Astrocyte (in vitro differentiated cells and primary cell): ENCODE measurements around the gene CD5L. TPM values are rescaled to one million over a fixed set of nuclear protein-coding genes. Genes with fewer than 3 reads are reported as not detected.

Experiments used
- DNase-seq: peaks from one replicate; pipeline ENCODE4 v3.0.0-alpha.2; 2010; ENCODE audit warnings: low read depth
- FAIRE-seq: peaks from 2 replicates; lab custom pipeline; 2011; peaks lifted over from hg19 to GRCh38; lab: Jason Lieb, UNC
- H2AFZ ChIP-seq: 2 replicates; pipeline ENCODE4 v1.6.0; 2012; ENCODE audit warnings: low read depth, low read length, inconsistent platforms
- H3K27ac ChIP-seq: 2 replicates; pipeline ENCODE4 v1.5.1; 2011; ENCODE audit warnings: low read depth, low read length, inconsistent platforms
- H3K27me3 ChIP-seq: 2 replicates; pipeline ENCODE4 v1.6.0; 2011; ENCODE audit warnings: low read length, inconsistent platforms; ENCODE audit not compliant: insufficient read depth
- H3K36me3 ChIP-seq: 2 replicates; pipeline ENCODE4 v1.5.1; 2011; ENCODE audit warnings: low read length, inconsistent platforms; ENCODE audit not compliant: insufficient read depth
- H3K4me1 ChIP-seq: 2 replicates; pipeline ENCODE4 v1.5.1; 2011; ENCODE audit warnings: low read length, inconsistent platforms; ENCODE audit not compliant: insufficient read depth
- H3K4me2 ChIP-seq: 2 replicates; pipeline ENCODE4 v1.6.0; 2012; ENCODE audit warnings: low read length, inconsistent platforms
- H3K4me3 ChIP-seq: 2 replicates; pipeline ENCODE4 v1.5.1; 2011; ENCODE audit warnings: low read depth, mild to moderate bottlenecking, low read length, inconsistent platforms; ENCODE audit not compliant: insufficient read depth
- H3K79me2 ChIP-seq: 2 replicates; pipeline ENCODE4 v1.6.0; 2012; ENCODE audit warnings: mild to moderate bottlenecking, low read length, inconsistent platforms; ENCODE audit not compliant: insufficient read depth
- H3K9ac ChIP-seq: 2 replicates; pipeline ENCODE4 v1.6.0; 2012; ENCODE audit warnings: mild to moderate bottlenecking, low read length, inconsistent platforms
- H3K9me3 ChIP-seq: 2 replicates; pipeline ENCODE4 v1.5.1; 2012; ENCODE audit warnings: low read depth, mild to moderate bottlenecking, low read length, inconsistent platforms; ENCODE audit not compliant: insufficient read depth
- H4K20me1 ChIP-seq: 2 replicates; pipeline ENCODE4 v1.6.0; 2012; ENCODE audit warnings: low read length, inconsistent platforms; ENCODE audit not compliant: insufficient read depth
- H3K27ac Mint-ChIP-seq: one replicate; pipeline ENCODE4 v1.8.0; 2021; ENCODE audit warnings: mild to moderate bottlenecking, mixed read lengths; ENCODE audit not compliant: unreplicated experiment
- H3K27me3 Mint-ChIP-seq: one replicate; pipeline ENCODE4 v1.8.0; 2021; ENCODE audit warnings: low read depth, mixed read lengths; ENCODE audit not compliant: unreplicated experiment
- H3K36me3 Mint-ChIP-seq: one replicate; pipeline ENCODE4 v1.8.0; 2021; ENCODE audit warnings: low read depth, mixed read lengths; ENCODE audit not compliant: unreplicated experiment
- H3K4me1 Mint-ChIP-seq: one replicate; pipeline ENCODE4 v1.8.0; 2021; ENCODE audit warnings: low read depth, mixed read lengths; ENCODE audit not compliant: unreplicated experiment
- H3K4me3 Mint-ChIP-seq: one replicate; pipeline ENCODE4 v1.8.0; 2021; ENCODE audit warnings: mild to moderate bottlenecking, moderate library complexity, mixed read lengths; ENCODE audit not compliant: unreplicated experiment
- H3K9me3 Mint-ChIP-seq: one replicate; pipeline ENCODE4 v1.8.0; 2021; ENCODE audit warnings: mild to moderate bottlenecking, mixed read lengths; ENCODE audit not compliant: unreplicated experiment
- EZH2 ChIP-seq: IDR thresholded peaks from 2 replicates; pipeline ENCODE4 v1.6.1; 2012; ENCODE audit warnings: mild to moderate bottlenecking, low read length, inconsistent platforms; ENCODE audit not compliant: insufficient read depth
- total RNA-seq: library from RNA; stranded (reverse); gene quantifications from 2 replicates; pipeline ENCODE4 v1.2.1, GENCODE V29; 2021
- TF ChIP-seq, protein P1 (sequence below): IDR thresholded peaks from 2 replicates; pipeline ENCODE4 v1.5.1; 2011; ENCODE audit warnings: low read depth, mild to moderate bottlenecking, inconsistent platforms, low read length, moderate library complexity; ENCODE audit not compliant: insufficient read depth

The CD5L gene
- total RNA-seq, 1 donor from 2014 or later: not detected

DNA sequence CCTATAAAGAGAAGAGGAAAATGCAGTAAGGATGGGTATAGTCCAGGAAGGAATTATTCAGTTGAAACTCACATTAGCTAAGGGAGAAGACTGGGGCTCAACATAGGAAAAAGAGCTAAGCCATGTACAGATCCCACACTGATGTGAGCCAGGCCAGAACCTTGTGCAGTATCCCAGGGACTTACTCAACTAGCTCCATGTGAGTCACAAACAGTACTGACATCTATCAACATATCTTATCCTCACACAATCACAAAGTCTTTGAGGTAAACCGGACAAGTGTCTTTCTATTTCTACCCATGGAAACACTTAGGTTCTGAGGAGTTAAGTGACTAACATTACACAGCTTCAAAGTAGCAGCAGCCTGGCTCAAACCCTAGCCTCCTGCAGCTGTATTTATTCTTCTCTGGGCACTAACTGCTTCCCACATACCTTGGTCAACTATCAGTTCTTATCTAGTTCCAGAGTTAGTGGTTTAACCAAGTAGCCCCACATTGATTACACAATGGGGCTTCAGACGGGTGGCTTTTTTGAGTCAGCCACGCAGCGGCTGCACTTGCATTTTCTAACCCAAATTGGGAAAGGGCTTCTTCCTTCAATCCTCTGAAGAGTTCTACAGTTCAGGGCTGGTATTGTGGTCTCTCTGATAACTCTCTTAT, 9.5 kb downstream of the CD5L start:
- H3K36me3 Mint-ChIP-seq: no peaks in the 10 kb centered on the region
- H3K27ac ChIP-seq: no peak overlapping the region
- no peaks in the 10 kb centered on the region for H3K4me1 ChIP-seq
- no peak for DNase-seq
- peaks cover 23% of the 10 kb centered on the region for H3K4me1 Mint-ChIP-seq
- no peaks in the 10 kb centered on the region for H3K79me2 ChIP-seq
- H3K9me3 ChIP-seq: no peaks in the 10 kb centered on the region
- no peaks in the 10 kb centered on the region for H3K36me3 ChIP-seq
- FAIRE-seq: no peak
- peaks cover 8% of the 10 kb centered on the region for H3K27me3 Mint-ChIP-seq
- H2AFZ ChIP-seq: no peak overlapping the region
- H4K20me1 ChIP-seq: no peaks in the 10 kb centered on the region
- TF ChIP-seq EZH2: no peak
- TF ChIP-seq, protein P1, sequence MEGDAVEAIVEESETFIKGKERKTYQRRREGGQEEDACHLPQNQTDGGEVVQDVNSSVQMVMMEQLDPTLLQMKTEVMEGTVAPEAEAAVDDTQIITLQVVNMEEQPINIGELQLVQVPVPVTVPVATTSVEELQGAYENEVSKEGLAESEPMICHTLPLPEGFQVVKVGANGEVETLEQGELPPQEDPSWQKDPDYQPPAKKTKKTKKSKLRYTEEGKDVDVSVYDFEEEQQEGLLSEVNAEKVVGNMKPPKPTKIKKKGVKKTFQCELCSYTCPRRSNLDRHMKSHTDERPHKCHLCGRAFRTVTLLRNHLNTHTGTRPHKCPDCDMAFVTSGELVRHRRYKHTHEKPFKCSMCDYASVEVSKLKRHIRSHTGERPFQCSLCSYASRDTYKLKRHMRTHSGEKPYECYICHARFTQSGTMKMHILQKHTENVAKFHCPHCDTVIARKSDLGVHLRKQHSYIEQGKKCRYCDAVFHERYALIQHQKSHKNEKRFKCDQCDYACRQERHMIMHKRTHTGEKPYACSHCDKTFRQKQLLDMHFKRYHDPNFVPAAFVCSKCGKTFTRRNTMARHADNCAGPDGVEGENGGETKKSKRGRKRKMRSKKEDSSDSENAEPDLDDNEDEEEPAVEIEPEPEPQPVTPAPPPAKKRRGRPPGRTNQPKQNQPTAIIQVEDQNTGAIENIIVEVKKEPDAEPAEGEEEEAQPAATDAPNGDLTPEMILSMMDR: no peak
- peak overlapping the region; percentile 60 for H3K27ac Mint-ChIP-seq
- no peaks in the 10 kb centered on the region for H3K9me3 Mint-ChIP-seq
- no peak overlapping the region for H3K4me2 ChIP-seq
- no peak overlapping the region for H3K4me3 ChIP-seq
- no peak overlapping the region for H3K9ac ChIP-seq
- H3K4me3 Mint-ChIP-seq: no peak overlapping the region
- no peaks in the 10 kb centered on the region for H3K27me3 ChIP-seq

DNA sequence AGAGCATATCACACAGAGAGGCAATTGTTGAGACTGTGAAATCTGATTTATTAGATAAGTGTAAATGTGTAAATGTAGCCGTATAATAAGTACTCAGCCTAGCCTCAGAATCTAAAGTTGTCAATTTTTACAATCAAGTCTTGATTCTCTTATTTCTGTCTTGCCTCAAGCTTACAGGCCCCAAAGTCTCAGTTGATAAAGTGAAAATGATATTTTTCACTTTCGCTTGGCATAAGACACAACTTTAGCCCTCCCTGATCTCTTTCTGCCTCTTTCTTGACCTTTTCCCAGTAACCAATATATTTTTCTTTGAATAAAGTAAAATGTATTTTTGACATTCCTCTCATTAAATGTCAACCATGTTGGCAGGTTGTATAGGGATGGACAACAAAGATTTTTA, 10.7 kb downstream of the CD5L start:
- Histone ChIP-seq H2AFZ (no peak overlapping the region), H3K4me1 (no peaks in the 10 kb centered on the region), H3K79me2 (no peaks in the 10 kb centered on the region), H3K27ac (no peak overlapping the region), H3K9ac (no peak overlapping the region), H3K27me3 (no peaks in the 10 kb centered on the region), H3K4me2 (no peak overlapping the region), H4K20me1 (no peaks in the 10 kb centered on the region), H3K36me3 (no peaks in the 10 kb centered on the region), H3K4me3 (no peak overlapping the region), H3K9me3 (no peaks in the 10 kb centered on the region)
- Mint-ChIP-seq H3K27me3 (peaks cover 4% of the 10 kb centered on the region), H3K36me3 (no peaks in the 10 kb centered on the region), H3K27ac (no peak overlapping the region), H3K9me3 (no peaks in the 10 kb centered on the region), H3K4me1 (peaks cover 23% of the 10 kb centered on the region), H3K4me3 (no peak overlapping the region)
- no peak for FAIRE-seq
- DNase-seq: no peak
- TF ChIP-seq, protein P1: no peak
- TF ChIP-seq EZH2: no peak

GRCh38 chr1:157829711-157830110, 11.9 kb downstream of the CD5L start:
- H2AFZ ChIP-seq: no peak overlapping the region
- no peak for TF ChIP-seq EZH2
- TF ChIP-seq, protein P1: no peak
- DNase-seq (no peak), FAIRE-seq (no peak)
- Mint-ChIP-seq H3K27me3 (peaks cover 2% of the 10 kb centered on the region), H3K9me3 (no peaks in the 10 kb centered on the region), H3K36me3 (no peaks in the 10 kb centered on the region), H3K27ac (no peak overlapping the region), H3K4me1 (peaks cover 23% of the 10 kb centered on the region), H3K4me3 (no peak overlapping the region)
- H4K20me1 ChIP-seq: no peaks in the 10 kb centered on the region
- H3K79me2 ChIP-seq: no peaks in the 10 kb centered on the region
- no peak overlapping the region for H3K9ac ChIP-seq
- no peaks in the 10 kb centered on the region for H3K27me3 ChIP-seq
- no peak overlapping the region for H3K4me2 ChIP-seq
- H3K9me3 ChIP-seq: no peaks in the 10 kb centered on the region
- no peak overlapping the region for H3K27ac ChIP-seq
- no peaks in the 10 kb centered on the region for H3K4me1 ChIP-seq
- no peaks in the 10 kb centered on the region for H3K36me3 ChIP-seq
- H3K4me3 ChIP-seq: no peak overlapping the region
